Tibial nerve (tissue), 4 donors: Measurements from ENCODE around the gene DET1.

Experiments
- EP300 ChIP-seq, 2 donors: sonication (generic); formaldehyde crosslinking; IDR thresholded peaks; one replicate each; pipeline ENCODE4 v1.6.1; 2017; ENCODE audit warnings: antibody characterized with exemption in 2 of 2, mild to moderate bottlenecking in 1 of 2
- TF ChIP-seq, protein P1 (sequence below), 5 experiments: fragments of 200-600 bp in 3 of 5; fragments of 450-650 bp in 2 of 5; sonication (generic) in 3 of 5; IDR thresholded peaks; one replicate each; pipeline ENCODE4 v1.5.1; 2016 to 2019; ENCODE audit warnings: antibody characterized with exemption in 5 of 5, mild to moderate bottlenecking in 3 of 5, moderate library complexity in 2 of 5

DNA sequence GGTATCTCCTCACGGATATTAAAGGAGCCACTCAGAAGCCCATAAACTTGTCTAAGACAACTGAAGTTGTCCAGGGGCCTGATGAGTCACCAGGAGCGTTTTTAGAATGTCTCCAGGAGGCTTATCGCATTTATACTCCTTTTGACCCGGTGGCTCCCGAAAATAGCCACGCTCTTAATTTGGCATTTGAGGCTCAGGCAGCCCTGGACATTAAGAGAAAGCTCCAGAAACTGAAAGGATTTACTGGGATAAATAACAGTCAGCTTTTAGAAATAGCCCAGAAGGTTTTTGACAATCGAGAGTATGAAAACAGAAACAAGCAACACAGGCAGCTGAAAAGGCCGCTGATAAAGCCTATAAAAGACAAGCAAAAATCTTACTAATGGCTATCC lies 4.1 kb downstream of the DET1 start:
- TF ChIP-seq, protein P1, sequence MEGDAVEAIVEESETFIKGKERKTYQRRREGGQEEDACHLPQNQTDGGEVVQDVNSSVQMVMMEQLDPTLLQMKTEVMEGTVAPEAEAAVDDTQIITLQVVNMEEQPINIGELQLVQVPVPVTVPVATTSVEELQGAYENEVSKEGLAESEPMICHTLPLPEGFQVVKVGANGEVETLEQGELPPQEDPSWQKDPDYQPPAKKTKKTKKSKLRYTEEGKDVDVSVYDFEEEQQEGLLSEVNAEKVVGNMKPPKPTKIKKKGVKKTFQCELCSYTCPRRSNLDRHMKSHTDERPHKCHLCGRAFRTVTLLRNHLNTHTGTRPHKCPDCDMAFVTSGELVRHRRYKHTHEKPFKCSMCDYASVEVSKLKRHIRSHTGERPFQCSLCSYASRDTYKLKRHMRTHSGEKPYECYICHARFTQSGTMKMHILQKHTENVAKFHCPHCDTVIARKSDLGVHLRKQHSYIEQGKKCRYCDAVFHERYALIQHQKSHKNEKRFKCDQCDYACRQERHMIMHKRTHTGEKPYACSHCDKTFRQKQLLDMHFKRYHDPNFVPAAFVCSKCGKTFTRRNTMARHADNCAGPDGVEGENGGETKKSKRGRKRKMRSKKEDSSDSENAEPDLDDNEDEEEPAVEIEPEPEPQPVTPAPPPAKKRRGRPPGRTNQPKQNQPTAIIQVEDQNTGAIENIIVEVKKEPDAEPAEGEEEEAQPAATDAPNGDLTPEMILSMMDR (IDR thresholded peaks at IDR 0.05): no peak
- no peak for TF ChIP-seq EP300 (IDR thresholded peaks at IDR 0.05)
